Stimulated activated CD4-positive, alpha-beta T cell treated with anti-CD3 and anti-CD28 coated beads, TNF-alpha, amount 100 ng/mL, for 1 hour (primary cell): ENCODE measurements around the gene CLEC2B.

Source experiments
- DNase-seq, 3 donors: peaks; one replicate each; pipeline ENCODE4 v3.0.0-alpha.2; 2020; ENCODE audit warnings: low read depth in 3 of 3, low spot score in 1 of 3

The CLEC2B gene

DNA sequence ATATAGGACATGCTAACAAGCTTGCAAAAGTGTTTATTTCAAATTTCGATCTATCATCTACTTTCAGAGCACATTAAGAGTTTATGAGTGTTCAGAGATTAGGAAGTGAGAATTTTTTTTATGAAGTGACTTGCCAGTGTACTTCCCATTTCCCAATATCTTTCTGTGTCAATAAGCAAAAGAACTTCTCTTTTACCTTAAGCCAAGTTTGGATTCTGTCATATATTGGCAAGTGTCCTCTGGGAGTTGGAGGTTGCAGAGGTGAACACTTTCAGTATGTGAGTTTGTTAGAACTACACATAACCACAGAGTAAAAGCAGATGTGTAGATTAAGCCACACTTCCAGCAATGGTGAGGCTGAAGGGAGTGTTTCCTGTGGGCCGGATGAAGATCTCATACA is 58.5 kb downstream of the CLEC2B start:
- no peak for DNase-seq

DNA sequence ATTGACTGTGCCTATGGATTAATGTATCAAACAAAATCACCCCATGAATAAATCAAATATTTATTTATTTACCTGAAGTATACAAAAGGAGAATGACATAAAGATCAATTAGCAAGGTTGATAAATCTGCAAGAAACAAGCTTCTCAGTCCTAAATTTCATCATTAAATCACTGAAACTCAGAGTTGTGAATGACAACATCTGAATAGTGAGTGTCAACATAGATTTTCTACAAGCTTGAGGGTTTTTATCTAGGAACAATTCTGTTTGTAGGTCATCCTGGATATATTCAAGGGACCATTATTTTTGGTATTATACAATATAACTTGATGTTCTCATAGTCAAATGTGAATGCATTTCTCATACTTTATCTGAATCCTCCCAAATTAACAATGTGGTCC is 59.3 kb downstream of the CLEC2B start:
- no peak for DNase-seq

DNA sequence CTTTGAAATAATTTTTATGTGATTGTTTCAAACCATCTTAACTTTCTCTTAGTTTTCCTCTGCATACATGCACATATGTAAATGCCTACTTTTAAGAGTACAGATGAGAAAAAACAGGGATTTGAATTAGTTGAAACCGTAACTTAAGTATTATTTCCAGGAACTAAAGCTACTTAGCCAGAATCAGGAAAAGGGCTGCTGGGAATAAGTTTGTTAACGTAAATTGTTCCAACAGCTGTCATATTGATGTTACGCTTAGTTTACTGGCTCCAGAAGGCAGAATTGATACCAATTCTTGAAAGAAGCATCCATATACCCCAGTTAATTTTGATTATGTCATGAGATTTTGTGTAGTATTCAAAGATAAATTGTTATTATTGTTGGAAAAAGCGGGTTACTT is 59.8 kb downstream of the CLEC2B start:
- DNase-seq = no peak

DNA sequence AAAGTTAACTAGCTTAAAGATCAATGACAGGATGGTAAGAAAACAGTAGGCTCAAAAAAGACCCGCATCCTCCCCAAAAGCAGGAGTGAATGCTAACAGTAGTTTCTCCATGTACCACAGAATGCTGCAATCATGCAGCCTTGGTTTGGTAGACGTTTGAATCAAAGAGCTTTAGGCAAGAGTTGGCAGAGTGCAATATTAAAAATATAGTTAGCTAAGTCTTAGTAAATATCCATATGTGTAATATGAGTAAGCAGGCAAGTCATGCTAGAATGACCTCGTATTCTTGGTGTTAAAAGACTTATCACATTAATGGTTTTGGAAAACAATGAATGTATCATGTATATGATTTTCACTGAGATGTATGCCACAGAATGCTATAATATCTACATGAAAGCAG is 60.6 kb downstream of the CLEC2B start:
- DNase-seq = no peak

DNA sequence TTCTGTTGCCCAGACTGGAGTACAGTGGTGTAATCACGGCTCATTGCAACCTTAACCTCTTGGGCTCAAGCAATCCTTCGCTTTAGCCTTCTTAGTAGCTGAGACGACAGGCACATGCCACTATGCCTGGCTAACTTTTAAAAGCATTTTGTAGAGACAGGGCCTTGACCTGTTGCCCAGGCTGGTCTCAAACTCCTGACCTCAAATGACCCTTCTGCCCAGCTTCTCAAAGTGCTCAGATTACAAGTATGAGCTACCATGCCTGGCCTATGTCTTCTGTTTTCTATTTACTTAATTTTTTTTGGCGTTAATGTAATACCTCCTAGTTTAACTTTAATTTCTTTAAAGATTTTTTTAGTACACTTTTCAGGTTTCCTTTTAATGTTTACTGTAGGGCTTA is 62.4 kb downstream of the CLEC2B start:
- no peak for DNase-seq

DNA sequence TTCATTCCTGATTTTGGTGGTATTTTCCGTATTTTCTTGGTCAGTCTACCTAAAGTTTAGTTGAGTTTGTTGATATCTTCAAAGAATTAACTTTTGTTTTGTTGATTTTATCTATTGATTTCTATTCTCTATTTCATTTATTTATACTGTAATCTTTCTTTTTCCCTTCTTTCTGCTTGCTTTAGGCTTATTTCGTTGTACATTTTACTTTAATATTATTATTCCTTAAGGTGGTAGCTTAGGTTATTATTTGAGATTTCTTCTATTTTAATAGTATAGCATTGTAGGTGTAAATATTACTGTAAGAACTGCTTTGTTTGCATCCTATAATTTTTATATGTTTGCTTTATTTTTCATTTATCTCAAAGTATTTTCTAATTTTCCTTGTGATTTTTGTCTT is 63.3 kb downstream of the CLEC2B start:
- no peak for DNase-seq
